Measurements from ENCODE around the gene PDGFRB. TPM values are rescaled to one million over a fixed set of nuclear protein-coding genes. Genes with fewer than 3 reads are reported as not detected.

Gene PDGFRB
- total RNA-seq, 1 donor from 2014 or later: 2.3 TPM

DNA sequence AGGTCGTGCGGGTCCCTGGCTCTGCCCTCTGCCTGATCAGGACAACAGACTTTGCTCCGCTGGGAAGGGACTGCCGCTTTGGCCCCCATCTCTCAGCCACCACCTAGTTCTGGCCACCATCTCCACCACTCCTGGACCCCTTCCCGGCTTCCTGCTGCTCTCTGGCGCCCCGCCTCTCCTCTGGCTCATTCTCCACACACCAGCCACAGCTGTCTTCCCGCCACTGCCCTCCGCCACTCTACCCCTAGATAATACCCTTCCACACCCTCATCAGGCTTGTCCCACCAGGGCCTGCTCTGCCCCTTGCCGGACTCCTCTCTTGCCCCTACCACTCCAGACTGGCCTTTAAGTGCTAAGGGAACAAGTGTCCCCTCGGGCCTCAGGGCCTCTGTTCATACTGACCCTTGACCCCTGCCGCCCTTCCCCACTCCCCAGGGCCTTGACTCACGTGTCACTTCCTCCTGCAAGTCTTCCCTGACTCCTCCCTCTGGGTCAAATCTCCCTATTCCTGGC is 8.0 kb upstream of the PDGFRB start:
- Mint-ChIP-seq H3K27me3 (peaks cover 40% of the 10 kb centered on the region), H3K4me1 (ENCODE audit: low read depth) (peaks cover 11% of the 10 kb centered on the region), H3K27ac (no peak overlapping the region), H3K9me3 (ENCODE audit: low read depth) (no peaks in the 10 kb centered on the region), H3K36me3 (ENCODE audit: insufficient read depth) (peaks cover 2% of the 10 kb centered on the region), H3K4me3 (ENCODE audit: low read depth) (no peak overlapping the region)
- TF ChIP-seq, protein P1, sequence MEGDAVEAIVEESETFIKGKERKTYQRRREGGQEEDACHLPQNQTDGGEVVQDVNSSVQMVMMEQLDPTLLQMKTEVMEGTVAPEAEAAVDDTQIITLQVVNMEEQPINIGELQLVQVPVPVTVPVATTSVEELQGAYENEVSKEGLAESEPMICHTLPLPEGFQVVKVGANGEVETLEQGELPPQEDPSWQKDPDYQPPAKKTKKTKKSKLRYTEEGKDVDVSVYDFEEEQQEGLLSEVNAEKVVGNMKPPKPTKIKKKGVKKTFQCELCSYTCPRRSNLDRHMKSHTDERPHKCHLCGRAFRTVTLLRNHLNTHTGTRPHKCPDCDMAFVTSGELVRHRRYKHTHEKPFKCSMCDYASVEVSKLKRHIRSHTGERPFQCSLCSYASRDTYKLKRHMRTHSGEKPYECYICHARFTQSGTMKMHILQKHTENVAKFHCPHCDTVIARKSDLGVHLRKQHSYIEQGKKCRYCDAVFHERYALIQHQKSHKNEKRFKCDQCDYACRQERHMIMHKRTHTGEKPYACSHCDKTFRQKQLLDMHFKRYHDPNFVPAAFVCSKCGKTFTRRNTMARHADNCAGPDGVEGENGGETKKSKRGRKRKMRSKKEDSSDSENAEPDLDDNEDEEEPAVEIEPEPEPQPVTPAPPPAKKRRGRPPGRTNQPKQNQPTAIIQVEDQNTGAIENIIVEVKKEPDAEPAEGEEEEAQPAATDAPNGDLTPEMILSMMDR (IDR thresholded peaks at IDR 0.05; ENCODE audit: unreplicated experiment): no peak
- no peak for DNase-seq (ENCODE audit: low spot score, unreplicated experiment)

DNA sequence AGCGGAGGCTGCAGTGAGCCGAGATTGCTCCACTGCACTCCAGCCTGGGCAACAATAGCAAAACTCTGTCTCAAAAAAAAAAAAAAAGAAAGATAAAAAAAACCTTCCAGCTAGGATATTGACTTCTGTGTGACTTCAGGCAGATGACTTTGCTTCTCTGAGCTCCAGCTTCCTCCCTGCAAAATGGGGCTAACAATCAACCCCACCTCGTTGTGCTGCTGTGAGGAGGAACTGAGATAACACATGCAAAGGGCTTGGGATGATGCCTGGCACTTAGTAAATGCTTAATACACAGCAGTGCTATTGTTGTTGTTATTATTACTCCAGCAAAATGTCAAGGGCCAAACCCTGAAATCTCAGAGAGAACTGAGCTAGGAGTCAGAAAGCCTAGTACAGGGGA is 7.4 kb upstream of the PDGFRB start:
- TF ChIP-seq, protein P1 (IDR thresholded peaks at IDR 0.05; ENCODE audit: unreplicated experiment): no peak
- peaks cover 11% of the 10 kb centered on the region for H3K4me1 Mint-ChIP-seq (ENCODE audit: low read depth)
- H3K27me3 Mint-ChIP-seq: peaks cover 35% of the 10 kb centered on the region
- no peak overlapping the region for H3K4me3 Mint-ChIP-seq (ENCODE audit: low read depth)
- H3K27ac Mint-ChIP-seq: no peak overlapping the region
- H3K9me3 Mint-ChIP-seq (ENCODE audit: low read depth): no peaks in the 10 kb centered on the region
- no peak for DNase-seq (ENCODE audit: low spot score, unreplicated experiment)
- H3K36me3 Mint-ChIP-seq (ENCODE audit: insufficient read depth): peaks cover 2% of the 10 kb centered on the region

DNA sequence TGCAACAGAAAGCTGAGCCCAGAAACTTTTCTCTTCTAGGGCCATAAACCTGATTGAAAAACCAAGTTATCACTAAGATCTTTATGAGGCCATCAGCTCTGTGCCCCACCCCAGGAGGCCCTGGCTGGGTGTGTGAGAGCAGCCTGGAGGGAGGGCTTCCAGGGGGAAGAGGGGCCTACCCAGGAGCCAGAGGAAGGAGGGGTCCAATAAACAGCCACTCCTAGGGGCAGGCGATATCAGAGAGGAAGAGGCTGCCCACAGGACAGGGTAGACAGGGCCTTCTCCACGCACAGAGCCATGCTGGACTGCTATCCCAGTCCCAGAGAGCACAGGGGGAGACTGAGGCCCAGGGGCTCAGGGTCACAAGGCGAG is 6.5 kb upstream of the PDGFRB start:
- TF ChIP-seq, protein P1 (IDR thresholded peaks at IDR 0.05; ENCODE audit: unreplicated experiment): no peak
- Mint-ChIP-seq H3K27me3 (peaks cover 33% of the 10 kb centered on the region), H3K4me3 (ENCODE audit: low read depth) (no peak overlapping the region), H3K4me1 (ENCODE audit: low read depth) (peaks cover 9% of the 10 kb centered on the region), H3K36me3 (ENCODE audit: insufficient read depth) (no peaks in the 10 kb centered on the region), H3K27ac (peak overlapping the region; percentile 10), H3K9me3 (ENCODE audit: low read depth) (no peaks in the 10 kb centered on the region)
- DNase-seq (ENCODE audit: low spot score, unreplicated experiment): no peak

DNA sequence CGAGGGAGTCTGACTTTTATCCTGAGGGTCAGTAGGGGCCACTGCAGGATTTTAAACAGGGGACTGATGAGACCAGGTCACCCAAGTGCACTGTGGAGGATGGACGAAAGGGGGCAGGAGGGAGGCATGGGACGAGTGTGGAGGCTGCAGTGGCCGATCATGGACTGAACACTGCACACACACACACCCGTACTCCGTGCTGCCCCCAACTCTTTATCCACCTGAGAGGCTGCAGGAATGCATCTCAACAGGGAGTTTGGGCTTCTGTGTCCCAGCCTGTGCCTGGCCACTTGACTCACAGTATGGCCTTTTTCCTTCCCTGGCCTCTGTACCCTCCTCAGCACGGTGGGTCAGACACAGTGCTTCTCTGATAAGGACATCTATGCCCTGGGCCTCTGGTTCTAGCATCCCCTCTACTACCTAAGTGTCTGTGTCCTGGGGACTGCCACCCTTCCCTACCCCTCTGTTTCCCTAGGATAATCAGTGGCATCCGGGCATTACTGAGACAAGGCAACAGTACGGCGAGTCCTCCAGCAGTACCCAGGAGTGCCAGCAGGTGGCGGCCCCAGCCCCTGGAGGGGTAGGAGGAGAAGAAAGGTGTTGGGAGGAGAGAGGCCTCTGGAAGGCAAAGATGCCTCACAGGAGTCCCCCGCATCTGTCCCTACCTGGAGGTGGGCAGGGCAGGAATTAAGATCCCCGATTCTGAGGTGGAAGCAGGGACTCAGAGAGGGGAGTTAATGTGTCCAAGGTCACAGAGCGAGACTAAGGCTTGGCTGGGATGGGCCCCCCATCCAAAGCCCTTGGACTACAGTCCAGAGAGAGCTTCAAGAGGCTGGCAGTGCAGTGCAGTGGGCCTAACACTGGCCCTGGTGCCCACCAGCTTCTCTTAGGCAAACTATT is 5.8 kb upstream of the PDGFRB start:
- peaks cover 35% of the 10 kb centered on the region for H3K27me3 Mint-ChIP-seq
- H3K4me3 Mint-ChIP-seq (ENCODE audit: low read depth): no peak overlapping the region
- H3K9me3 Mint-ChIP-seq (ENCODE audit: low read depth): no peaks in the 10 kb centered on the region
- peak; percentile 84 for DNase-seq (ENCODE audit: low spot score, unreplicated experiment)
- peaks cover 9% of the 10 kb centered on the region for H3K4me1 Mint-ChIP-seq (ENCODE audit: low read depth)
- no peaks in the 10 kb centered on the region for H3K36me3 Mint-ChIP-seq (ENCODE audit: insufficient read depth)
- H3K27ac Mint-ChIP-seq: no peak overlapping the region
- TF ChIP-seq, protein P1 (IDR thresholded peaks at IDR 0.05; ENCODE audit: unreplicated experiment): peak; percentile 86

DNA sequence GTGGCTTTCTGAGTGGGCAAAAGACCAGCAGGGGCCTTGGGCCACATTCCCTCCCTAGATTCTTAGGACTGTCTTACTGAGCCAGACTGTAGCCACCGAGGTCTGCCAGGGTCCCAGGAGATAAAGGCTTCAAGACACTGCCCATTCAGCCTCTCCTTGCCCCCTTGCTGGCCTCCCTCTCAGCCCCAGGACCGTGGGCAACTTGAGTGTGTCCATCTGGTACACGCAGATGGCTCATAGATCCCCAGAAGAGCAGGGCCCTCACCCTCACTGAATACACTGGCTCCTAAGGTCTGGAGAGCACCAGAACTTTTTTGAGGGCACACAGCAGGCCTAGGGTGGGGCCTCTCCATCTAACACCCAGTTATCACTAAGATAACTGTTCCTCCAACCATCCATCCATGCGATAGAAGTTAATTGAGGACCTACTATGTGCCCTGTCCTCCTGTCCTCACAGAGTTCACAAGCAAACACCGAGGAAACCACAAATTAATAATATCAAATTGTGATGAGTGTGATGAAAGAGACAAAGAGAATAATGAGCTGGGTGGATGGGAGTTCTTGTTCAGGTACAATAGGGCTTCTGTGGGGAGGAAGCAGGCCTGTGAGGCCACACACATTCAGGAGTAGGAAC is 4.9 kb upstream of the PDGFRB start:
- H3K4me1 Mint-ChIP-seq (ENCODE audit: low read depth): peaks cover 10% of the 10 kb centered on the region
- peaks cover 34% of the 10 kb centered on the region for H3K27me3 Mint-ChIP-seq
- H3K4me3 Mint-ChIP-seq (ENCODE audit: low read depth): no peak overlapping the region
- no peaks in the 10 kb centered on the region for H3K9me3 Mint-ChIP-seq (ENCODE audit: low read depth)
- no peak for DNase-seq (ENCODE audit: low spot score, unreplicated experiment)
- no peak overlapping the region for H3K27ac Mint-ChIP-seq
- no peaks in the 10 kb centered on the region for H3K36me3 Mint-ChIP-seq (ENCODE audit: insufficient read depth)
- TF ChIP-seq, protein P1 (IDR thresholded peaks at IDR 0.05; ENCODE audit: unreplicated experiment): no peak

Data from progenitor cell of endocrine pancreas (in vitro differentiated cells).